Osteocyte (in vitro differentiated cells): ENCODE results near the gene APOL4. TPM values are rescaled to one million over a fixed set of nuclear protein-coding genes. Genes with fewer than 3 reads are reported as not detected.

Experiments used
- total RNA-seq: library from RNA; stranded (reverse); gene quantifications from 2 replicates; pipeline ENCODE4 v1.2.1, GENCODE V29; 2021

The APOL4 gene
- total RNA-seq, 1 donor from 2014 or later, result not detected

Other genes with a start within 250 kb of the APOL4 start
- gene RBFOX2, start 173.0 kb downstream of the APOL4 start, total RNA-seq, result 151 and 153 TPM in 2 replicates
- gene APOL3, start 41.1 kb downstream of the APOL4 start, total RNA-seq, result 10.1 and 10.8 TPM in 2 replicates
- gene APOL2, start 37.7 kb upstream of the APOL4 start, total RNA-seq, result 53.5 and 59.9 TPM in 2 replicates
- 16.2 and 19.5 TPM in 2 replicates for gene APOL1, start 51.3 kb upstream of the APOL4 start, total RNA-seq
- 938 and 1,044 TPM in 2 replicates for gene MYH9, start 186.2 kb upstream of the APOL4 start, total RNA-seq